Measurements from ENCODE around the gene FAM167B. TPM values are rescaled to one million over a fixed set of nuclear protein-coding genes. Genes with fewer than 3 reads are reported as not detected.
A peak's percentile ranks its signal among the peaks of the same experiment; 100 is the strongest.

FAM167B gene
- total RNA-seq = under 1 TPM; 0.58 to 0.87 TPM

GRCh38 chr1:32246888-32247273 is at the start of gene FAM167B:
FAM167B (plus strand) TSS chr1:32247222; CDS start chr1:32247422, 200 bp downstream.
- peaks cover 11% of the 10 kb centered on the region for H3K36me3 Mint-ChIP-seq (ENCODE audit: low read depth)
- H3K4me1 Mint-ChIP-seq = peaks cover 57% of the 10 kb centered on the region
- peak within 1 kb of the TSS; percentile 87 for H3K27ac Mint-ChIP-seq
- H3K9me3 Mint-ChIP-seq = no peaks in the 10 kb centered on the region
- H3K27me3 Mint-ChIP-seq = no peaks in the 10 kb centered on the region
- CTCF ChIA-PET = interaction anchor here (0.8 to 4.7 kb wide), 6 partner anchors 7 to 96 kb away, joined by 3 to 52 read pairs (median 3); no protein-coding TSS in a partner anchor
- POLR2A ChIA-PET = no interaction called here
- DNase-seq = no peak
- H3K4me3 Mint-ChIP-seq = peak within 1 kb of the TSS; percentile 59

DNA sequence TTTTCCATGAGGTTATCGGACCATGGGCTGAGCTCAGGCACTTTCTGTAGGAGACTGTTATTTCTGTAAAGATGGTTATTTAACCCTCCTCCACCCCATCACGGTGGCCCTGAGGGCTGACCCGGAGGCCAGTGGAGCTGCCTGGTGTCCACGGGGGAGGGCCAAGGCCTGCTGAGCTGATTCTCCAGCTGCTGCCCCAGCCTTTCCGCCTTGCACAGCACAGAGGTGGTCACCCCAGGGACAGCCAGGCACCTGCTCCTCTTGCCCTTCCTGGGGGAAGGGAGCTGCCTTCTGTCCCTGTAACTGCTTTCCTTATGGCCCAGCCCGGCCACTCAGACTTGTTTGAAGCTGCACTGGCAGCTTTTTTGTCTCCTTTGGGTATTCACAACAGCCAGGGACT is 49.2 kb upstream of the FAM167B start:
- Mint-ChIP-seq H3K4me3 (no peak overlapping the region), H3K9me3 (no peaks in the 10 kb centered on the region), H3K36me3 (ENCODE audit: low read depth) (peaks cover 61% of the 10 kb centered on the region), H3K4me1 (peaks cover 86% of the 10 kb centered on the region), H3K27me3 (no peaks in the 10 kb centered on the region), H3K27ac (no peak overlapping the region)
- no peak for DNase-seq
- POLR2A ChIA-PET = interaction anchor here (0.6 kb wide), 3 partner anchors 15 to 200 kb away, joined by 3 to 5 read pairs (median 5); no protein-coding TSS in a partner anchor
- CTCF ChIA-PET = interaction anchor here (0.6 to 2.5 kb wide), 7 partner anchors 10 to 162 kb away, joined by 3 to 12 read pairs (median 9); partner anchors contain the start of genes FAM167B and TXLNA

DNA sequence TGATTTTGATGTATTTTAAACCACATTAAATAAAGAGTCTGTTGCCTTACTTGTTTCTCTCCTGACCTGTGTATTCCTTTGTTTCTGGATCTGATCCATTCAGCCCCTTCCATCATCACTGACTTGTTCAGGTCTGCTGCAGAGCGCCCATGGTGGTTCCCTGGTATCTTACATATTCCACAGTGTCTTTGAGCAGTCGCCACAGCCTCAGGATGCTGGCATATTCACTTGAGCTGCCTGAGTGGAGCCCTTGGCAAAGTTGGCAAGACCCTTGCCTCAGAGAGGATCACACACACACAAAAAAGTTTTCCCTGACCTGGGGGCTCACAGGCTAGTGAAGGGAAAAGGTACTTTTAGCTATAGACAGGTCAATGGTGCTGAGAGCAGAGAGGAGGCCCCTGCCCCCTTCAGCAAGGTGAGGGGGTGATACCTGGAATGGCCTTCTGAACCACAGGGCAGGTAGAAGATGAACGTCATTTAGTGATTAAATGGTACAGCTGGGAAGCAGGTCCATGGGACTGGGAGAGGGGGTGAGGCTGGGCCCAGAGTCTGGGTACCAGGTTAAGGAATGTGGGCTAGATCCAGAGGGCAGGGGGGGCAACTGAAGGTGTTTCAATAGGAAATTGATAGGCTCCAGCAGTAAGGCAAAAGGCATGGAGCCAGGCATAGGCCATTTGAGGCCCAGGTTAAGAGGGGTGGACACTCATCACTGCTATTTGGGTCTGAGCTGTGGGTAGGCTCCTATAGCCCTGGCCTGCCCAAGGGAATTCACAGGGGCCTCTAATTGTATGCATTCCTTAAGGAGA is 48.6 kb upstream of the FAM167B start:
- POLR2A ChIA-PET = interaction anchor here (0.6 kb wide), 1 partner anchor 96 kb away, joined by 3 read pairs; no protein-coding TSS in a partner anchor
- peaks cover 57% of the 10 kb centered on the region for H3K36me3 Mint-ChIP-seq (ENCODE audit: low read depth)
- H3K27me3 Mint-ChIP-seq = no peaks in the 10 kb centered on the region
- peaks cover 83% of the 10 kb centered on the region for H3K4me1 Mint-ChIP-seq
- no peaks in the 10 kb centered on the region for H3K9me3 Mint-ChIP-seq
- no peak overlapping the region for H3K4me3 Mint-ChIP-seq
- CTCF ChIA-PET = interaction anchor here (1.0 to 2.5 kb wide), 5 partner anchors 14 to 50 kb away, joined by 3 to 12 read pairs (median 9); partner anchors contain the start of genes FAM167B and TXLNA
- H3K27ac Mint-ChIP-seq = peak overlapping the region; percentile 7
- DNase-seq = no peak

- POLR2A ChIA-PET = no interaction called here
- no peak for DNase-seq
- H3K4me1 Mint-ChIP-seq = peaks cover 81% of the 10 kb centered on the region
- no peak overlapping the region for H3K4me3 Mint-ChIP-seq
- no peaks in the 10 kb centered on the region for H3K27me3 Mint-ChIP-seq
- CTCF ChIA-PET = interaction anchor here (0.6 to 2.2 kb wide), 5 partner anchors 10 to 153 kb away, joined by 3 to 9 read pairs (median 5); no protein-coding TSS in a partner anchor
- H3K9me3 Mint-ChIP-seq = no peaks in the 10 kb centered on the region
- H3K27ac Mint-ChIP-seq = peak overlapping the region; percentile 88
- peaks cover 55% of the 10 kb centered on the region for H3K36me3 Mint-ChIP-seq (ENCODE audit: low read depth)
These were observed 47.8 kb upstream of the FAM167B start for GRCh38 chr1:32199043-32199716.

DNA sequence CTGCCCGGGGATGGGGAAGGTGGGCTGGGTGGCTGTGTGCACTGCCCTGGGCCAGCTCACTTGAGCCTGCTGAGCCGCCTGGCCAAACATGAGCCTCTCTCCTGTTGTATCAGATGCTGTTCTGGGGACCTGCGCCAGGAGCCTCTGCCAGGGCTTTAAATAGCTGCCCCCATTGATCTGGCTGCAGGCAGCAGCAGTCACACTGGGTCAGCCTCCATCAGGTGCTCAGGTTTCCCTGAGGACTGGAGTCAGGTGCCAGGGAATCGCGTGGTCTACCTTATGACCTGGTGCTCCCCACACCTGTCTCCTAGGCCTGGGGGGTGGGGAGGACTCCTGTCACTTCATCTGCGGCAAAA is 47.3 kb upstream of the FAM167B start:
- H3K9me3 Mint-ChIP-seq = no peaks in the 10 kb centered on the region
- peak overlapping the region; percentile 81 for H3K4me3 Mint-ChIP-seq

DNA sequence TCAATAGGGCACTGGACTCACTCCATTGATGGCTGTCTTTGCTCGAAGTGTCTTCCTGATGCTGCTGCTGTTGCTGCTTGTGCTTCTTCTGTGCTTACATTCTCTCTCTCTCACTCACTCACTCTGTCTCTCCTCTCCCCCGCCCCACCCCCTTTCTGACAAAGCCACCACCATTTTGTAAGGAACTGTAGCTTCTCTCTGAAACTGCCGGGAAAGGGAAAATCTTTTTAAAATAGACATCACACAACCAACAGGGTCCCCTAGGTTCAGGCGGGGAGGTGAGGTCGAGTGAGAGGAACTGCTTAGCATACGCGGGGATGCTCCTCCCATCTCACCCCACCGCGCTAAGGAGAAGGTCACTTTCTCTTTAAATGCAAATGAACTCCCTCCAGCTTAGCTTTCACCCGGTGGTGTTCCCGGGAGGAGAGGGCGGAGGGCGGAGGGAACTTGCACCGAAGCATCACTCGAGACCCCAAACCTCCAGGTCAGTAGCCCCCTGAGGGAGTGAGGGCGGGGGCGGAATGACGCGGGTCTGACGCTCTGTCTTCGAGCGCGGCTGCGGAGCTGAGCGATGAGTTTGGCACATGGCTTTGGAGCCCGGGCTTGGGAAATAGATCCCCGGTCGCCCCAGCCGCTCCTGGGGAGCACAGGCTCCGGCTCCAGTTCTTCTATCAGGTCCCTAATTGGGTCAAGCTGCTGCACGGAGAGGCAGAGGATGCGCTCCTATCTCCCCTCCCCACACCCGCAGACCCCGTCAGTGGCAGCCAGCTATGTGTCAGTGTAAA is 46.6 kb upstream of the FAM167B start, which contains the start of gene CCDC28B:
Gene CCDC28B (plus strand): TSS at position 370 of the 785 bp plus-strand sequence. CDS start 1,341 bp downstream, outside the sequence.
- H3K27ac Mint-ChIP-seq = peak within 1 kb of the TSS; percentile 88
- POLR2A ChIA-PET = interaction anchor here (0.6 to 0.8 kb wide), 2 partner anchors 15 to 939 kb away, joined by 3 read pairs; no protein-coding TSS in a partner anchor

More for the DNA sequence above, 47.3 kb upstream of the FAM167B start:
- Mint-ChIP-seq H3K27me3 (no peaks in the 10 kb centered on the region), H3K36me3 (ENCODE audit: low read depth) (peaks cover 50% of the 10 kb centered on the region), H3K4me1 (peaks cover 79% of the 10 kb centered on the region), H3K27ac (peak overlapping the region; percentile 88)
- CTCF ChIA-PET = interaction anchor here (0.6 to 2.2 kb wide), 4 partner anchors 10 to 153 kb away, joined by 3 to 6 read pairs (median 4); no protein-coding TSS in a partner anchor
- DNase-seq = no peak
- POLR2A ChIA-PET = interaction anchor here (0.8 kb wide), 1 partner anchor 16 kb away, joined by 3 read pairs; no protein-coding TSS in a partner anchor

DNA sequence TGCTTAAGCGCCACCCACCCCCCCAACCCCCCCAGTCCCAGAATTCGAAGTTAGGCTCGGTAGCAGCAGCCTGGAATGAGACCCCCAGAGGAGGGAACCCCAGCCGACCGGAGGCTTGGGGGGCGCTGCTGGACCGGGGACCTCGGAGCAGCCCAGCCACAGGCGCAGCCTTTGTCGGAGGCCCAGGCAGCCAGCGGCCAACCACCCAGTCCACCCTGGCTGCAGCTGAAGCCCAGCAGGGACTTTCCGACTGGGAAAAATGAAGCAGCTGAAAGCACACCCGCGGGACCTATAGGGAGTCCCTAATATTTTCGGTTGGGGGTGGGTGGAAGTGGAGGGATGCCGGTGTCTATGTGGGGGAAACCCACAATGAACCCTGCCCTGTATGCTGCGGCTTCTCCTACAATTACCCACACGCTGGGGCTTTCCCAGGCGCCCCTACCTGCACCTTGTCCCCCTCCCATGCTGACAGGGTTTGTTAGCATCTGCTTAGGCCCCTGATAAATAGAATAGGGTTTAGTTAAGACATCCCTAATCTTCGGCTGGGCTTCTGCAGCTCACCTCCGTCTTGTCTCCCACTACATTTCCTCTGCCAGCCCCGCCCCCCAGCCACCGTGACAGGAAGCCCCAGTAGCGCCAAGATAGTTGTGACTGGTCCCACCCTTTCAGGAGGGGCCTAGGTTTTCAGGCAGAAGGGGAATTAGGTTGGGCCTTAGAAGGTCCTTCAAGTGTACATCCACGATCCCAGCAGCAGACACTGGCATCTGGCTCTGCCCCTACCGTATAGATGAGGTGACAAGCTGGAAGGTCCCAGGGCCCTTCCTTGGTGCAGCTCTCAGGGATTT is 45.8 kb upstream of the FAM167B start:
- no peaks in the 10 kb centered on the region for H3K9me3 Mint-ChIP-seq
- peaks cover 76% of the 10 kb centered on the region for H3K4me1 Mint-ChIP-seq
- peak; percentile 87 for DNase-seq
- H3K27ac Mint-ChIP-seq = peak overlapping the region; percentile 88
- peaks cover 35% of the 10 kb centered on the region for H3K36me3 Mint-ChIP-seq (ENCODE audit: low read depth)
- CTCF ChIA-PET = interaction anchor here (0.7 to 2.2 kb wide), 6 partner anchors 11 to 92 kb away, joined by 3 to 11 read pairs (median 4); partner anchors contain the start of gene TXLNA
- POLR2A ChIA-PET = interaction anchor here (0.6 kb wide), 1 partner anchor 940 kb away, joined by 3 read pairs; no protein-coding TSS in a partner anchor
- H3K27me3 Mint-ChIP-seq = no peaks in the 10 kb centered on the region
- H3K4me3 Mint-ChIP-seq = peak overlapping the region; percentile 81

More for the DNA sequence above, 46.6 kb upstream of the FAM167B start, which contains the start of gene CCDC28B:
- no peaks in the 10 kb centered on the region for H3K9me3 Mint-ChIP-seq
- H3K27me3 Mint-ChIP-seq = no peaks in the 10 kb centered on the region
- peak within 1 kb of the TSS; percentile 81 for H3K4me3 Mint-ChIP-seq
- peak; percentile 69 for DNase-seq
- H3K36me3 Mint-ChIP-seq (ENCODE audit: low read depth) = peaks cover 43% of the 10 kb centered on the region
- CTCF ChIA-PET = interaction anchor here (0.7 to 2.2 kb wide), 7 partner anchors 9 to 91 kb away, joined by 3 to 11 read pairs (median 4); partner anchors contain the start of gene TXLNA
- peaks cover 76% of the 10 kb centered on the region for H3K4me1 Mint-ChIP-seq

DNA sequence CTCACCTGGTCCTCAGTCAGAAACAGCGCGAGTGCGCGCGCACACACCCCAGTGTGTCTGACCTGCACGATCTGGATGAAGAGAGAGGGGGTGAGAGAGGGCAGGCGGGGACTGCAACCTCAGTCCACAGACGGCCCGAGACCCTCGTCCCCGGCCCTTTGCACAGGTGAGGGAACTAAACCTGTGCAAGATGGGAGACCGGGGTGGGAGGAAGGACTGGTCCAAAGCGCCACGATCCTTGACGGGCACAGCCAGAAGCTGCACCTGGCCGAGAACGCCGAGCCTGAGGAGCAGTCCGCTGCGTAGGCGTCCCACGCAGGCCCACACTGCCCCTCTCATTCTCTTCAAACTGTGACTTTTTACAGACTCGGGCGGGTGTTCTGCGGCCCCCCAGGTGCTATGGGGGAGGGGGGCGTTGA is 42.1 kb upstream of the FAM167B start:
- POLR2A ChIA-PET = interaction anchor here (1.0 kb wide), 1 partner anchor 25 kb away, joined by 3 read pairs; the partner anchor contains the start of gene TXLNA
- H3K27ac Mint-ChIP-seq = peak overlapping the region; percentile 13
- no peak for DNase-seq
- H3K4me1 Mint-ChIP-seq = peaks cover 49% of the 10 kb centered on the region
- no peaks in the 10 kb centered on the region for H3K9me3 Mint-ChIP-seq
- H3K27me3 Mint-ChIP-seq = no peaks in the 10 kb centered on the region
- peaks cover 22% of the 10 kb centered on the region for H3K36me3 Mint-ChIP-seq (ENCODE audit: low read depth)
- CTCF ChIA-PET = interaction anchor here (1.0 to 2.9 kb wide), 2 partner anchors 10 to 11 kb away, joined by 5 to 19 read pairs; no protein-coding TSS in a partner anchor
- peak overlapping the region; percentile 88 for H3K4me3 Mint-ChIP-seq

- peaks cover 22% of the 10 kb centered on the region for H3K36me3 Mint-ChIP-seq (ENCODE audit: low read depth)
- peak within 1 kb of the TSS; percentile 88 for H3K4me3 Mint-ChIP-seq
- H3K9me3 Mint-ChIP-seq = no peaks in the 10 kb centered on the region
- ChIA-PET CTCF (interaction anchor here (0.8 to 2.9 kb wide), 6 partner anchors 9 to 54 kb away, joined by 3 to 19 read pairs (median 4); partner anchors contain the start of gene FAM167B), POLR2A (interaction anchor here (0.7 to 1.0 kb wide), 2 partner anchors 26 to 154 kb away, joined by 3 read pairs; partner anchors contain the start of gene TXLNA)
- peak within 1 kb of the TSS; percentile 89 for H3K27ac Mint-ChIP-seq
- peak; percentile 89 for DNase-seq
- peaks cover 43% of the 10 kb centered on the region for H3K4me1 Mint-ChIP-seq
- no peaks in the 10 kb centered on the region for H3K27me3 Mint-ChIP-seq
These were observed 41.3 kb upstream of the FAM167B start, which contains the start of gene IQCC for GRCh38 chr1:32205401-32206370. IQCC (plus strand) TSS chr1:32205671; CDS start chr1:32205682, 11 bp downstream.

- ChIA-PET CTCF (no interaction called here), POLR2A (no interaction called here)
- Mint-ChIP-seq H3K36me3 (ENCODE audit: low read depth) (peaks cover 13% of the 10 kb centered on the region), H3K27me3 (no peaks in the 10 kb centered on the region), H3K9me3 (no peaks in the 10 kb centered on the region), H3K4me3 (no peak overlapping the region), H3K4me1 (peaks cover 26% of the 10 kb centered on the region), H3K27ac (no peak overlapping the region)
- DNase-seq = no peak
These were observed 38.6 kb upstream of the FAM167B start for GRCh38 chr1:32208469-32208868.
